K562 (cell line): ENCODE results near the gene MED13L. TPM values are rescaled to one million over a fixed set of nuclear protein-coding genes. Genes with fewer than 3 reads are reported as not detected.
A peak's percentile ranks its signal among the peaks of the same experiment; 100 is the strongest.

Source experiments
- ATAC-seq: fragments of 200-7000 bp; cut with Tn5 transposase; 3 replicates; pipeline ENCODE4 v1.9.1; 2020; ENCODE audit warnings: moderate library complexity
- BruUV-seq: library from RNA; stranded (reverse); fragments of 400-500 nt; replicated peaks from 2 replicates; lab custom pipeline; 2021; lab: Mats Ljungman, UMichigan
- CTCF ChIA-PET: fragments of 300-600 bp; formaldehyde crosslinking; extraction: SDS; loops from one replicate; lab custom pipeline; 2021; ENCODE audit warnings: low intra/inter-chr PET ratio; lab: Yijun Ruan, JAX
- POLR2A ChIA-PET: fragments of 300-600, 350-650 bp; sonication (Branson Sonifier 250); formaldehyde crosslinking; extraction: SDS; loops from one replicate; lab custom pipeline; 2021; ENCODE audit warnings: antibody characterized with exemption, inconsistent platforms; lab: Yijun Ruan, JAX
- DNase-seq, 4 experiments: peaks; one replicate each; pipeline versions ENCODE4 v3.0.0 to v3.0.0-alpha.2; 2011 to 2018; ENCODE audit warnings: low spot score in 3 of 4, mixed read lengths in 3 of 4; ENCODE audit errors: extremely low read depth in 1 of 4
- FAIRE-seq: peaks from 2 replicates; lab custom pipeline; 2011; peaks lifted over from hg19 to GRCh38; lab: Jason Lieb, UNC
- H2AFZ ChIP-seq: 2 replicates; pipeline ENCODE4 v1.6.0; 2011; ENCODE audit warnings: low read depth, low read length, control low read depth, inconsistent platforms
- H3K27ac ChIP-seq: fragments of 200-600 bp; 3 replicates; pipeline ENCODE4 v1.8.0; 2011; ENCODE audit warnings: low read depth, mild to moderate bottlenecking, control low read depth, inconsistent platforms, low read length, moderate library complexity, mixed read lengths; ENCODE audit errors: extremely low read depth
- H3K27me3 ChIP-seq, 2 experiments: fragments of 300-600 bp in 1 of 2; 2 replicates in 1 of 2; 3 replicates in 1 of 2; pipeline versions ENCODE4 v1.6.0 to v1.8.0; 2011; ENCODE audit warnings: inconsistent platforms in 2 of 2, low read length in 2 of 2, mild to moderate bottlenecking in 1 of 2, mixed read lengths in 1 of 2, moderate library complexity in 1 of 2; ENCODE audit not compliant: control insufficient read depth in 2 of 2, insufficient read depth in 2 of 2
- H3K36me3 ChIP-seq: fragments of 300-600 bp; 3 replicates; pipeline ENCODE4 v1.8.0; 2011; ENCODE audit warnings: mild to moderate bottlenecking, low read length, inconsistent platforms; ENCODE audit not compliant: control insufficient read depth, insufficient read depth
- H3K4me1 ChIP-seq, 2 experiments: fragments of 200-600 bp in 1 of 2; replicated peaks in 1 of 2; 2 replicates in 1 of 2; 3 replicates in 1 of 2; pipeline versions ENCODE4 v1.5.1 to v1.8.0; 2011; ENCODE audit warnings: inconsistent platforms in 2 of 2, low read length in 2 of 2, mild to moderate bottlenecking in 1 of 2, mixed read lengths in 1 of 2, moderate library complexity in 1 of 2; ENCODE audit not compliant: control insufficient read depth in 2 of 2, insufficient read depth in 2 of 2
- H3K4me2 ChIP-seq: 2 replicates; pipeline ENCODE4 v1.6.1; 2011; ENCODE audit warnings: low read length, control low read depth, inconsistent platforms, mixed read lengths; ENCODE audit not compliant: insufficient read depth
- H3K4me3 ChIP-seq: fragments of 200-600 bp; sonication (generic), shearing (Covaris generic); 2 replicates; pipeline ENCODE4 v1.5.1; 2016; ENCODE audit warnings: control low read depth, inconsistent platforms
- H3K79me2 ChIP-seq: fragments of 200-600 bp; 3 replicates; pipeline ENCODE4 v1.8.0; 2011; ENCODE audit warnings: low read length, inconsistent platforms; ENCODE audit not compliant: control insufficient read depth, insufficient read depth
- H3K9ac ChIP-seq, 2 experiments: 2 replicates each; pipeline versions ENCODE4 v1.6.0 to v1.6.1; 2011; ENCODE audit warnings: low read depth in 2 of 2, low read length in 2 of 2, control low read depth in 1 of 2, inconsistent platforms in 1 of 2, mild to moderate bottlenecking in 1 of 2, mixed read lengths in 1 of 2; ENCODE audit not compliant: insufficient read depth in 1 of 2
- H3K9me1 ChIP-seq: one replicate; pipeline ENCODE4 v1.6.0; 2011; ENCODE audit warnings: inconsistent platforms, mild to moderate bottlenecking, low read length, moderate library complexity; ENCODE audit not compliant: control insufficient read depth, insufficient read depth
- H3K9me3 ChIP-seq: replicated peaks from 2 replicates; pipeline ENCODE4 v1.5.1; 2011; ENCODE audit warnings: low read depth, low read length, inconsistent platforms; ENCODE audit not compliant: control insufficient read depth, insufficient read depth
- H4K20me1 ChIP-seq: replicated peaks from 2 replicates; pipeline ENCODE4 v1.6.1; 2011; ENCODE audit warnings: low read length, inconsistent platforms, mixed read lengths; ENCODE audit not compliant: control insufficient read depth, insufficient read depth
- CEBPG ChIP-seq, 3 experiments: fragments of 200-800 bp in 1 of 3; sonication (Bioruptor generic) in 1 of 3; sonication (generic) in 1 of 3; formaldehyde crosslinking in 1 of 3; IDR thresholded peaks in 2 of 3; conservative IDR thresholded peaks in 1 of 3; 2 replicates each; pipeline versions ENCODE4 v1.6.1 to v1.8.0; 2016 to 2022; ENCODE audit warnings: missing compliant biosample characterization in 2 of 3, missing genetic modification characterization in 2 of 3, mild to moderate bottlenecking in 1 of 3, missing genetic modification reagents in 1 of 3
- MLLT1 ChIP-seq, 2 experiments: fragments of 450-650 bp; IDR thresholded peaks; 2 replicates each; pipeline ENCODE4 v1.6.1; 2016
- NCOA1 ChIP-seq: fragments of 450-650 bp; IDR thresholded peaks from 2 replicates; pipeline ENCODE4 v1.6.1; 2016; ENCODE audit warnings: low read depth
- PREB ChIP-seq: sonication (generic); formaldehyde crosslinking; IDR thresholded peaks from 2 replicates; pipeline ENCODE4 v1.8.1; 2023; ENCODE audit warnings: mild to moderate bottlenecking, missing genetic modification reagents
- ZC3H11A ChIP-seq: IDR thresholded peaks from 2 replicates; pipeline ENCODE4 v1.6.1; 2012; ENCODE audit warnings: low read depth, low read length, improper control_type of control experiment
- ZNF592 ChIP-seq: fragments of 450-650 bp; IDR thresholded peaks from 2 replicates; pipeline ENCODE4 v1.6.1; 2017; ENCODE audit warnings: antibody characterized with exemption, mild to moderate bottlenecking
- WGBS: fragments of 100-300 bp; shearing (Covaris generic); methylation state at CpG from one replicate; pipeline ENCODE4 v1.1.6; 2016; ENCODE audit warnings: low coverage, mixed read lengths; ENCODE audit not compliant: insufficient coverage; ENCODE audit errors: missing lambda C conversion rate; 5-methylcytosine and 5-hydroxymethylcytosine counted together
- in situ Hi-C: fragments of 300-500 bp; cut with MboI; formaldehyde crosslinking; loops from 4 replicates; pipeline ENCODE4 v1.15.0; 2018; ENCODE audit warnings: inconsistent platforms, mixed read lengths
- intact Hi-C: fragments of 100-400 bp; cut with micrococcal nuclease; formaldehyde crosslinking; loops from 2 replicates; pipeline ENCODE4 v1.14.2; 2022
- polyA plus RNA-seq, 8 experiments: library from polyadenylated mRNA; depleted of rRNA in 4 of 8; stranded (reverse) in 5 of 8; unstranded in 3 of 8; fragments of >200 nt; fragmentation: Nextera tagmentation in 2 of 8; fragmentation: Illumina TruSeq in 1 of 8; extraction: Ambion mirVana in 2 of 8; extraction: Trizol in 1 of 8; gene quantifications; 2 replicates each; pipeline versions ENCODE4 v1.2.1 to v1.2.3, GENCODE V29; 2011 to 2014; ENCODE audit warnings: inconsistent platforms in 1 of 8, missing spikeins in 1 of 8
- total RNA-seq, 7 experiments: library from RNA; depleted of rRNA in 6 of 7; stranded (reverse); fragments of >200 nt in 6 of 7; fragmentation: Illumina TruSeq in 2 of 7; extraction: Trizol in 2 of 7; gene quantifications; 2 replicates each; pipeline versions ENCODE4 v1.2.1 to v1.2.3, GENCODE V29; 2011 to 2021; ENCODE audit warnings: low replicate concordance in 1 of 7

MED13L gene
- total and polyA plus RNA-seq, 9 of the 15 experiments (the other 6 are each of a cell fraction or from before 2014, with no cell fraction given): 13.4 to 90.3 (median 36.9) TPM

GRCh38 chr12:116145451-116145850, 132.0 kb downstream of the MED13L start:
- no peaks in the 10 kb centered on the region for H3K9me1 ChIP-seq
- H3K27ac ChIP-seq: no peak overlapping the region
- H3K9me3 ChIP-seq: no peaks in the 10 kb centered on the region
- H3K79me2 ChIP-seq: peaks cover 96% of the 10 kb centered on the region
- no peak overlapping the region for H3K4me2 ChIP-seq
- H3K4me3 ChIP-seq: no peak overlapping the region
- no peak for TF ChIP-seq PREB
- peak; percentile 57; the same call in 1 of the 2 replicates for TF ChIP-seq ZC3H11A
- H3K27me3 ChIP-seq: no peaks in the 10 kb centered on the region
- no TSS peak for BruUV-seq
- H2AFZ ChIP-seq: no peak overlapping the region
- ATAC-seq (no peak), FAIRE-seq (no peak), DNase-seq (no peak)
- in situ Hi-C loops: no loop called here
- no peaks in the 10 kb centered on the region for H3K36me3 ChIP-seq
- CTCF ChIA-PET: no interaction called here
- no peak overlapping the region for H3K9ac ChIP-seq
- POLR2A ChIA-PET: interaction anchor here (0.7 to 1.6 kb wide), 3 partner anchors 10 to 254 kb away, joined by 3 to 6 read pairs (median 3); no protein-coding TSS in a partner anchor
- peaks cover 8 to 25% of the 10 kb centered on the region in 2 experiments; a peak in 4 of 5 replicates for H3K4me1 ChIP-seq
- peaks cover 11% of the 10 kb centered on the region for H4K20me1 ChIP-seq
- intact Hi-C loops: loop anchor here (10.0 kb wide), 1 partner anchor 49 kb away; no protein-coding TSS in a partner anchor
- 96% methylated on average over 3 of the region's 3 CpGs for WGBS

GRCh38 chr12:116144384-116144783, 133.1 kb downstream of the MED13L start:
- Histone ChIP-seq H3K4me3 (no peak overlapping the region), H3K9me1 (no peaks in the 10 kb centered on the region), H3K9me3 (no peaks in the 10 kb centered on the region), H3K79me2 (peaks cover 96% of the 10 kb centered on the region), H3K4me1 (peaks cover 8 to 25% of the 10 kb centered on the region in 2 experiments; a peak in 4 of 5 replicates), H3K27ac (peak overlapping the region; percentile 30; the same call in 1 of the 3 replicates), H3K4me2 (peak overlapping the region; percentile 1; the same call in 1 of the 2 replicates), H2AFZ (no peak overlapping the region), H4K20me1 (peaks cover 8% of the 10 kb centered on the region; the same call in 1 of the 2 replicates), H3K27me3 (no peaks in the 10 kb centered on the region), H3K9ac (no peak overlapping the region), H3K36me3 (no peaks in the 10 kb centered on the region)
- DNase-seq (no peak), FAIRE-seq (no peak), ATAC-seq (no peak)
- BruUV-seq: no TSS peak
- ChIA-PET CTCF (no interaction called here), POLR2A (interaction anchor here (1.6 kb wide), 1 partner anchor 11 kb away, joined by 5 read pairs; no protein-coding TSS in a partner anchor)
- TF ChIP-seq MLLT1 (IDR thresholded peaks at IDR 0.05): no peak
- TF ChIP-seq CEBPG (CRISPR knock-in tag; IDR thresholded peaks at IDR 0.05): no peak
- no peak for TF ChIP-seq CEBPG (tag; conservative IDR thresholded peaks at IDR 0.05 in 1 of 2, IDR thresholded peaks at IDR 0.05 in 1 of 2)
- TF ChIP-seq NCOA1: no peak
- TF ChIP-seq ZNF592: no peak
- intact Hi-C loops (loop anchor here (10.0 kb wide), 1 partner anchor 50 kb away; no protein-coding TSS in a partner anchor), in situ Hi-C loops (no loop called here)
- WGBS: 13% methylated on average over 1 of the region's 1 CpG
